Measurements from ENCODE around the gene HORMAD2.

Gene HORMAD2

GRCh38 chr22:30079952-30080533 is at the start of gene HORMAD2:
TSS of gene HORMAD2 (plus strand) at chr22:30080464. CDS start at chr22:30093953, 13,489 bp downstream.
- no peak for DNase-seq

GRCh38 chr22:30031328-30031727 is 48.9 kb upstream of the HORMAD2 start:
- DNase-seq: no peak

- no peak for DNase-seq
These were observed 48.4 kb upstream of the HORMAD2 start for GRCh38 chr22:30031764-30032455.

- DNase-seq: no peak
These were observed 47.1 kb upstream of the HORMAD2 start for GRCh38 chr22:30033137-30033536.

- no peak for DNase-seq
These were observed 46.4 kb upstream of the HORMAD2 start for GRCh38 chr22:30033901-30034300.

- DNase-seq: no peak
These were observed 43.6 kb upstream of the HORMAD2 start for GRCh38 chr22:30036656-30037055.

- no peak for DNase-seq
These were observed 42.0 kb upstream of the HORMAD2 start for GRCh38 chr22:30038219-30038618.

- DNase-seq: no peak
These were observed 39.6 kb upstream of the HORMAD2 start for GRCh38 chr22:30040499-30041260.

GRCh38 chr22:30041475-30041874 is 38.8 kb upstream of the HORMAD2 start:
- DNase-seq: no peak

GRCh38 chr22:30041881-30042280 is 38.4 kb upstream of the HORMAD2 start:
- DNase-seq: no peak

GRCh38 chr22:30043161-30043560 is 37.1 kb upstream of the HORMAD2 start:
- DNase-seq: no peak

GRCh38 chr22:30044369-30044768 is 35.9 kb upstream of the HORMAD2 start:
- DNase-seq: no peak

- DNase-seq: no peak
These were observed 35.3 kb upstream of the HORMAD2 start for GRCh38 chr22:30044881-30045493.

GRCh38 chr22:30045494-30045887 is 34.8 kb upstream of the HORMAD2 start:
- DNase-seq: no peak

- DNase-seq: no peak
These were observed 34.2 kb upstream of the HORMAD2 start for GRCh38 chr22:30045901-30046715.

GRCh38 chr22:30046716-30047363 is 33.4 kb upstream of the HORMAD2 start:
- DNase-seq: no peak

GRCh38 chr22:30047364-30047738 is 32.9 kb upstream of the HORMAD2 start:
- DNase-seq: peak; percentile 11

GRCh38 chr22:30048681-30049080 is 31.6 kb upstream of the HORMAD2 start:
- DNase-seq: no peak

- DNase-seq: no peak
These were observed 26.0 kb upstream of the HORMAD2 start for GRCh38 chr22:30054067-30054763.

- DNase-seq: no peak
These were observed 25.5 kb upstream of the HORMAD2 start for GRCh38 chr22:30054764-30055069.

- no peak for DNase-seq
These were observed 24.2 kb upstream of the HORMAD2 start for GRCh38 chr22:30056015-30056414.

GRCh38 chr22:30057375-30057774 is 22.9 kb upstream of the HORMAD2 start:
- DNase-seq: no peak
